K562 (cell line): ENCODE results near the gene SLC33A1. TPM values are rescaled to one million over a fixed set of nuclear protein-coding genes. Genes with fewer than 3 reads are reported as not detected.
A peak's percentile ranks its signal among the peaks of the same experiment; 100 is the strongest.

Experiments
- BACH1 ChIP-seq: fragments of 200-800 bp; sonication (Bioruptor generic); IDR thresholded peaks from 2 replicates; pipeline ENCODE4 v1.6.1; 2016; ENCODE audit warnings: missing genetic modification characterization, missing compliant biosample characterization
- ELF4 ChIP-seq: fragments of 450-650 bp; formaldehyde crosslinking; IDR thresholded peaks from 2 replicates; pipeline ENCODE4 v1.4.0; 2022; ENCODE audit warnings: missing genetic modification characterization
- HMGN3 ChIP-seq: IDR thresholded peaks from 2 replicates; pipeline ENCODE4 v1.6.1; 2011; ENCODE audit warnings: borderline replicate concordance, low read depth, mild to moderate bottlenecking, mixed read lengths, low read length; ENCODE audit not compliant: insufficient read length; ENCODE audit errors: extremely low read depth
- HNRNPK ChIP-seq: fragments of 200-400 bp; formaldehyde crosslinking; IDR thresholded peaks from one replicate; pipeline ENCODE4 v1.6.1; 2018; ENCODE audit warnings: mild to moderate bottlenecking, low read depth, low read length; ENCODE audit not compliant: poor library complexity, severe bottlenecking
- KLF16 ChIP-seq: IDR thresholded peaks from 2 replicates; pipeline ENCODE4 v1.6.1; 2016; ENCODE audit warnings: antibody characterized with exemption
- MTA3 ChIP-seq: fragments of 450-650 bp; formaldehyde crosslinking; IDR thresholded peaks from 2 replicates; pipeline ENCODE4 v1.6.1; 2017; ENCODE audit warnings: mild to moderate bottlenecking, borderline replicate concordance
- NCOA4 ChIP-seq: fragments of 450-650 bp; IDR thresholded peaks from 2 replicates; pipeline ENCODE4 v1.6.1; 2018; ENCODE audit warnings: mild to moderate bottlenecking; ENCODE audit not compliant: partially characterized antibody
- NCOR1 ChIP-seq: fragments of 450-650 bp; IDR thresholded peaks from 2 replicates; pipeline ENCODE4 v1.6.1; 2016; ENCODE audit warnings: mild to moderate bottlenecking, moderate library complexity
- NR2C2 ChIP-seq, 2 experiments: fragments of 200-800 bp in 1 of 2; sonication (Bioruptor generic) in 1 of 2; sonication (generic) in 1 of 2; formaldehyde crosslinking in 1 of 2; IDR thresholded peaks; 2 replicates each; pipeline versions ENCODE4 v1.6.1 to v1.8.0; 2016 to 2022; ENCODE audit warnings: mild to moderate bottlenecking in 1 of 2, missing compliant biosample characterization in 1 of 2, missing genetic modification characterization in 1 of 2, missing genetic modification reagents in 1 of 2
- PHF20 ChIP-seq: fragments of 450-650 bp; IDR thresholded peaks from 2 replicates; pipeline ENCODE4 v1.6.1; 2018; ENCODE audit not compliant: partially characterized antibody
- PHF21A ChIP-seq: fragments of 450-650 bp; IDR thresholded peaks from 2 replicates; pipeline ENCODE4 v1.6.1; 2017; ENCODE audit warnings: low read depth, borderline replicate concordance
- POLR2A ChIP-seq: fragments of 450-650 bp; conservative IDR thresholded peaks from 2 replicates; pipeline ENCODE4 v1.6.1; 2016
- SMAD2 ChIP-seq: fragments of 150-350 bp; IDR thresholded peaks from 2 replicates; pipeline ENCODE4 v1.6.1; 2014; ENCODE audit warnings: low read depth, mild to moderate bottlenecking, low read length
- SMAD3 ChIP-seq: fragments of 450-650 bp; formaldehyde crosslinking; conservative IDR thresholded peaks from 2 replicates; pipeline ENCODE4 v1.4.0; 2020; ENCODE audit warnings: mild to moderate bottlenecking
- TCF3 ChIP-seq: sonication (generic); formaldehyde crosslinking; IDR thresholded peaks from 2 replicates; pipeline ENCODE4 v1.4.0; 2020; ENCODE audit warnings: mild to moderate bottlenecking, missing genetic modification reagents
- TSC22D4 ChIP-seq: fragments of 450-650 bp; IDR thresholded peaks from 2 replicates; pipeline ENCODE4 v1.6.1; 2016; ENCODE audit warnings: missing genetic modification characterization, missing biosample characterization, control low read depth
- ZC3H4 ChIP-seq: sonication (generic); formaldehyde crosslinking; IDR thresholded peaks from 2 replicates; pipeline ENCODE4 v1.9.0; 2021; ENCODE audit warnings: missing genetic modification reagents, borderline replicate concordance
- ZNF253 ChIP-seq: fragments of 250-450 bp; sonication (Bioruptor Pico); conservative IDR thresholded peaks from 2 replicates; pipeline ENCODE4 v1.6.1; 2021; ENCODE audit warnings: mild to moderate bottlenecking
- ZNF644 ChIP-seq: fragments of 200-800 bp; sonication (Bioruptor generic); IDR thresholded peaks from 2 replicates; pipeline ENCODE4 v1.6.1; 2016; ENCODE audit warnings: low read depth, missing genetic modification characterization, missing compliant biosample characterization
- polyA plus RNA-seq, 8 experiments: library from polyadenylated mRNA; depleted of rRNA in 4 of 8; stranded (reverse) in 5 of 8; unstranded in 3 of 8; fragments of >200 nt; fragmentation: Nextera tagmentation in 2 of 8; fragmentation: Illumina TruSeq in 1 of 8; extraction: Ambion mirVana in 2 of 8; extraction: Trizol in 1 of 8; gene quantifications; 2 replicates each; pipeline versions ENCODE4 v1.2.1 to v1.2.3, GENCODE V29; 2011 to 2014; ENCODE audit warnings: inconsistent platforms in 1 of 8, missing spikeins in 1 of 8
- total RNA-seq, 7 experiments: library from RNA; depleted of rRNA in 6 of 7; stranded (reverse); fragments of >200 nt in 6 of 7; fragmentation: Illumina TruSeq in 2 of 7; extraction: Trizol in 2 of 7; gene quantifications; 2 replicates each; pipeline versions ENCODE4 v1.2.1 to v1.2.3, GENCODE V29; 2011 to 2021; ENCODE audit warnings: low replicate concordance in 1 of 7
- TF ChIP-seq, protein P1 (sequence below): fragments of 250-450 bp; sonication (Bioruptor Pico); IDR thresholded peaks from 2 replicates; pipeline ENCODE4 v1.8.0; 2021; ENCODE audit warnings: moderate library complexity, mild to moderate bottlenecking, inconsistent platforms
- TF ChIP-seq, protein P2 (sequence below): IDR thresholded peaks from 2 replicates; pipeline ENCODE4 v1.6.1; 2011; ENCODE audit not compliant: insufficient read length; ENCODE audit errors: extremely low read depth
- TF ChIP-seq, protein P3 (sequence below), 3 experiments: fragments of 200-800 bp in 1 of 3; fragments of 250-450 bp in 1 of 3; fragments of 450-650 bp in 1 of 3; sonication (Bioruptor Pico) in 1 of 3; sonication (Bioruptor generic) in 1 of 3; formaldehyde crosslinking in 1 of 3; IDR thresholded peaks; 2 replicates each; pipeline versions ENCODE4 v1.6.1 to v1.8.0; 2016 to 2022; ENCODE audit warnings: mild to moderate bottlenecking in 2 of 3, missing genetic modification characterization in 2 of 3, missing compliant biosample characterization in 1 of 3, moderate library complexity in 1 of 3
- TF ChIP-seq, protein P4 (sequence below): sonication (generic); formaldehyde crosslinking; IDR thresholded peaks from 2 replicates; pipeline ENCODE4 v1.8.0; 2023; ENCODE audit warnings: mild to moderate bottlenecking, missing genetic modification reagents

The SLC33A1 gene
- total and polyA plus RNA-seq, 9 of the 15 experiments (the other 6 are each of a cell fraction or from before 2014, with no cell fraction given) = 6.2 to 26.8 (median 19.6) TPM

DNA sequence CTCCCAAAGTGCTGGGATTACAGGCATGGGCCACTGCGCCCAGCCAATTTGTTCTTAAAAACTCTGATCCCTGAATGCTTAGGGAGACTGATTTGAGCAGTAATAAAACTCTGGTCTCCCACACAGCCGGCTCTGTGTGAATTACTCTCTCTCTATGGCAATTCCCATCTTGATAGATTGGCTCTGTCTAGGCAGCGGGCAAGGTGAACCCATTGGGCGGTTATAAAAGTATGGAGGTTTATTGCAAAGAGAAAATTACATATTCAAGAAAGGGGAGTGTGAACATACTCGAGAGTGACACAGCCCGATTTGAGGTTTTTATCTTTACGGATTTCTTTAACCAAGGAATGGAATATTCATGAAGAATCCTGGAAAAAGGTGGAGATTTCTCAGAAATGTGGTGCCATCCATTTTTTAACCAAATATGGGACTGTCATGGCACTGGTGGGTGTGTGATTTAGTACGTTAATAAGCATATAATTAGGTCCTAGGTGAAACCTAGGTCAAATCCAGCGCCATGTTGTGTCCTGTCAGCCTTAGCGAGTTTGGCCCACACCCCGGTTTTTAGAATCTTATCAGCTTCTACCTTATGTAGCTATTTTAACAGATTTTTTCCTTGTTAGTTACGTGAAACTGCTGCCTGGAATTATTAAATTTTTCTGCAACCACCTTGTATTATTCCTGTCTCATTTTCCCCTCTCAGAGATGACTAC, 9.0 kb upstream of the SLC33A1 start (continued):
- TF ChIP-seq NCOR1 (peak; percentile 65), SMAD2 (no peak), HNRNPK (no peak), POLR2A (0 out of 2 replicates have a peak, but pooled peaks have one; percentile 1), PHF20 (no peak), KLF16 (no peak), ZNF253 (CRISPR knock-in tag) (no peak), NCOA4 (no peak), ZC3H4 (CRISPR knock-in tag) (no peak), ZNF644 (0 out of 2 replicates have a peak, but pooled peaks have one; percentile 30), HMGN3 (no peak), TSC22D4 (tag) (no peak), SMAD3 (CRISPR knock-in tag) (0 out of 2 replicates have a peak, but pooled peaks have one; percentile 1), NR2C2 (CRISPR knock-in tag; IDR thresholded peaks at IDR 0.05) (no peak), NR2C2 (tag; IDR thresholded peaks at IDR 0.05) (peak; percentile 63; the same call in 1 of the 2 replicates), BACH1 (tag) (peak; percentile 59; the same call in 1 of the 2 replicates), TCF3 (peak; percentile 61), MTA3 (0 out of 2 replicates have a peak, but pooled peaks have one; percentile 13), ELF4 (CRISPR knock-in tag) (no peak), PHF21A (peak; percentile 95)
- TF ChIP-seq, protein P1, sequence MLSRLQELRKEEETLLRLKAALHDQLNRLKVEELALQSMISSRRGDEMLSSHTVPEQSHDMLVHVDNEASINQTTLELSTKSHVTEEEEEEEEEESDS (CRISPR knock-in tag) = no peak
- TF ChIP-seq, protein P2, sequence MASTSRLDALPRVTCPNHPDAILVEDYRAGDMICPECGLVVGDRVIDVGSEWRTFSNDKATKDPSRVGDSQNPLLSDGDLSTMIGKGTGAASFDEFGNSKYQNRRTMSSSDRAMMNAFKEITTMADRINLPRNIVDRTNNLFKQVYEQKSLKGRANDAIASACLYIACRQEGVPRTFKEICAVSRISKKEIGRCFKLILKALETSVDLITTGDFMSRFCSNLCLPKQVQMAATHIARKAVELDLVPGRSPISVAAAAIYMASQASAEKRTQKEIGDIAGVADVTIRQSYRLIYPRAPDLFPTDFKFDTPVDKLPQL = no peak
- TF ChIP-seq, protein P3, sequence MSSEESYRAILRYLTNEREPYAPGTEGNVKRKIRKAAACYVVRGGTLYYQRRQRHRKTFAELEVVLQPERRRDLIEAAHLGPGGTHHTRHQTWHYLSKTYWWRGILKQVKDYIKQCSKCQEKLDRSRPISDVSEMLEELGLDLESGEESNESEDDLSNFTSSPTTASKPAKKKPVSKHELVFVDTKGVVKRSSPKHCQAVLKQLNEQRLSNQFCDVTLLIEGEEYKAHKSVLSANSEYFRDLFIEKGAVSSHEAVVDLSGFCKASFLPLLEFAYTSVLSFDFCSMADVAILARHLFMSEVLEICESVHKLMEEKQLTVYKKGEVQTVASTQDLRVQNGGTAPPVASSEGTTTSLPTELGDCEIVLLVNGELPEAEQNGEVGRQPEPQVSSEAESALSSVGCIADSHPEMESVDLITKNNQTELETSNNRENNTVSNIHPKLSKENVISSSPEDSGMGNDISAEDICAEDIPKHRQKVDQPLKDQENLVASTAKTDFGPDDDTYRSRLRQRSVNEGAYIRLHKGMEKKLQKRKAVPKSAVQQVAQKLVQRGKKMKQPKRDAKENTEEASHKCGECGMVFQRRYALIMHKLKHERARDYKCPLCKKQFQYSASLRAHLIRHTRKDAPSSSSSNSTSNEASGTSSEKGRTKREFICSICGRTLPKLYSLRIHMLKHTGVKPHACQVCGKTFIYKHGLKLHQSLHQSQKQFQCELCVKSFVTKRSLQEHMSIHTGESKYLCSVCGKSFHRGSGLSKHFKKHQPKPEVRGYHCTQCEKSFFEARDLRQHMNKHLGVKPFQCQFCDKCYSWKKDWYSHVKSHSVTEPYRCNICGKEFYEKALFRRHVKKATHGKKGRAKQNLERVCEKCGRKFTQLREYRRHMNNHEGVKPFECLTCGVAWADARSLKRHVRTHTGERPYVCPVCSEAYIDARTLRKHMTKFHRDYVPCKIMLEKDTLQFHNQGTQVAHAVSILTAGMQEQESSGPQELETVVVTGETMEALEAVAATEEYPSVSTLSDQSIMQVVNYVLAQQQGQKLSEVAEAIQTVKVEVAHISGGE (CRISPR knock-in tag; IDR thresholded peaks at IDR 0.05) = peak in 1 of 3 experiments; percentile 51; a peak in 1 of 6 replicates
- TF ChIP-seq, protein P4, sequence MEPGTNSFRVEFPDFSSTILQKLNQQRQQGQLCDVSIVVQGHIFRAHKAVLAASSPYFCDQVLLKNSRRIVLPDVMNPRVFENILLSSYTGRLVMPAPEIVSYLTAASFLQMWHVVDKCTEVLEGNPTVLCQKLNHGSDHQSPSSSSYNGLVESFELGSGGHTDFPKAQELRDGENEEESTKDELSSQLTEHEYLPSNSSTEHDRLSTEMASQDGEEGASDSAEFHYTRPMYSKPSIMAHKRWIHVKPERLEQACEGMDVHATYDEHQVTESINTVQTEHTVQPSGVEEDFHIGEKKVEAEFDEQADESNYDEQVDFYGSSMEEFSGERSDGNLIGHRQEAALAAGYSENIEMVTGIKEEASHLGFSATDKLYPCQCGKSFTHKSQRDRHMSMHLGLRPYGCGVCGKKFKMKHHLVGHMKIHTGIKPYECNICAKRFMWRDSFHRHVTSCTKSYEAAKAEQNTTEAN (CRISPR knock-in tag) = no peak
